Adrenal gland (tissue), 5 donors: ENCODE results near the gene ARHGAP44.

ENCODE experiments used
- POLR2A ChIP-seq, 2 donors: fragments of 450-650 bp; IDR thresholded peaks; one replicate each; pipeline ENCODE4 v1.6.1; 2017; ENCODE audit warnings: antibody characterized with exemption in 2 of 2, mild to moderate bottlenecking in 2 of 2, moderate library complexity in 1 of 2
- TF ChIP-seq, protein P1 (sequence below), 6 experiments: fragments of 450-650 bp in 4 of 6; fragments of 200-600 bp in 2 of 6; sonication (generic) in 1 of 6; IDR thresholded peaks; 1 replicate in 5 of 6; 2 replicates in 1 of 6; pipeline versions ENCODE4 v1.5.1 to v1.8.0; 2016 to 2021; ENCODE audit warnings: antibody characterized with exemption in 6 of 6, mild to moderate bottlenecking in 2 of 6, moderate library complexity in 1 of 6
- donor health status: DM: no; HTN: no; CAD: no.

GRCh38 chr17:12973496-12974004 is 184.3 kb downstream of the ARHGAP44 start:
- TF ChIP-seq, protein P1, sequence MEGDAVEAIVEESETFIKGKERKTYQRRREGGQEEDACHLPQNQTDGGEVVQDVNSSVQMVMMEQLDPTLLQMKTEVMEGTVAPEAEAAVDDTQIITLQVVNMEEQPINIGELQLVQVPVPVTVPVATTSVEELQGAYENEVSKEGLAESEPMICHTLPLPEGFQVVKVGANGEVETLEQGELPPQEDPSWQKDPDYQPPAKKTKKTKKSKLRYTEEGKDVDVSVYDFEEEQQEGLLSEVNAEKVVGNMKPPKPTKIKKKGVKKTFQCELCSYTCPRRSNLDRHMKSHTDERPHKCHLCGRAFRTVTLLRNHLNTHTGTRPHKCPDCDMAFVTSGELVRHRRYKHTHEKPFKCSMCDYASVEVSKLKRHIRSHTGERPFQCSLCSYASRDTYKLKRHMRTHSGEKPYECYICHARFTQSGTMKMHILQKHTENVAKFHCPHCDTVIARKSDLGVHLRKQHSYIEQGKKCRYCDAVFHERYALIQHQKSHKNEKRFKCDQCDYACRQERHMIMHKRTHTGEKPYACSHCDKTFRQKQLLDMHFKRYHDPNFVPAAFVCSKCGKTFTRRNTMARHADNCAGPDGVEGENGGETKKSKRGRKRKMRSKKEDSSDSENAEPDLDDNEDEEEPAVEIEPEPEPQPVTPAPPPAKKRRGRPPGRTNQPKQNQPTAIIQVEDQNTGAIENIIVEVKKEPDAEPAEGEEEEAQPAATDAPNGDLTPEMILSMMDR (IDR thresholded peaks at IDR 0.05) = no peak
- TF ChIP-seq POLR2A (IDR thresholded peaks at IDR 0.05) = no peak
